Right ventricle myocardium inferior (tissue), 1 donor: ENCODE results near the gene HELZ. TPM values are rescaled to one million over a fixed set of nuclear protein-coding genes. Genes with fewer than 3 reads are reported as not detected.
"Not testable (repeated sequence)": the region's sequence is repeated elsewhere in the genome, so short reads cannot be mapped to it uniquely, and the experiment has no call there.

Source experiments
- ATAC-seq: fragments of 200-7000 bp; cut with Tn5 transposase; one replicate; pipeline ENCODE4 v1.9.1; 2020; ENCODE audit warnings: mild to moderate bottlenecking, moderate library complexity
- DNase-seq: peaks from one replicate; pipeline ENCODE4 v3.0.0; 2021; ENCODE audit errors: missing footprints
- intact Hi-C: fragments of 100-400 bp; cut with DNase I; formaldehyde crosslinking; loops from one replicate; pipeline ENCODE4 v1.11.0; 2022
- total RNA-seq: library from RNA; stranded (reverse); fragmentation: NEBNext Ultra II Directional; extraction: Animal tissue kit (Norgen Biotek cat#: 25700); gene quantifications from one replicate; pipeline ENCODE4 v1.2.1, GENCODE V29; 2021
- donor health status: DM: no; HTN: yes; CAD: no; lungs with severe emphysema.

Gene HELZ
- total RNA-seq, 1 donor from 2014 or later, result 31.4 TPM

DNA sequence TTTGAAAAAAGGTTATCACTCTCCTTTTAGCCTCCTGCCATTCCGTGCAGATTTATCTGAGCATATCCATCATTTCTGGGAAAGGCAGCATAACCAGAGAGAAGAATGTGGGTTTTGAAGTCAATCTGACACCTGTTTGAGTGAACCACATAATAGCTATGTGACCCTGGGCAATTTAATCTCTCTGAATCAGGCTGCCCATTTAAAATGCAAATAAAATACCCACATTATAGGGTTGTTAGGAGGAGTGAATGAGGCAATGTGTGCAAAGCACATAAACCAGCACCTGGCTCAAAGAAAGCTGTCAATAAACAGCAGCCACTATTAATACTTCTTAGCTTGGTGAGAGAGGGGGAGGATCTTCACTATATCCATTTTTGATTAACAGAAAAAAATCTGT lies 112.6 kb downstream of the HELZ start:
- no peak for ATAC-seq
- intact Hi-C loops, result no loop called here
- no peak for DNase-seq

DNA sequence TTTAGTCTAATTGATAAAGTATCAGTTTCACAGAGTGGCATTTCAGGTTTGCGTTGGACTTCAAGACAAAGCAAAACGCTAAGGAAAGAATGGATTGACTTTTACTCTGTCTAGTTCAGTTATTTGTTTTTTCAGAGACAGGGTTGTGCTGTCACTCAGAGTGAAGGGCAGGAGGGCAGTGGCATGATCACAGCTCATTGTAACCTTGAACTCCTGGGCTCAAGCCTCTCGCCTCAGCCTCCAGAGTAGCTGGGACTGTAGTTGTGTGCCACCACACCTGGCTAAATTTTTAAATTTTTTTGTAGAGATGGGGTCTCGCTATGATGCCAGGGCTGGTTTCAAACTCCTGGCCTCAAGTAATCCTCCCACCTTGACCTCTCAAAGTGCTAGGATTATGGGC lies 114.2 kb downstream of the HELZ start:
- no peak for ATAC-seq

GRCh38 chr17:67129283-67129682 lies 115.7 kb downstream of the HELZ start:
- ATAC-seq, result no peak
- intact Hi-C loops, result loop anchor here (10.0 kb wide), 1 partner anchor 56 kb away; no protein-coding TSS in a partner anchor

More for the DNA sequence above, 114.2 kb downstream of the HELZ start:
- DNase-seq, result no peak
- intact Hi-C loops, result no loop called here

GRCh38 chr17:67128700-67129099 lies 116.3 kb downstream of the HELZ start:
- no peak for ATAC-seq
- intact Hi-C loops, result loop anchor here (10.0 kb wide), 1 partner anchor 56 kb away; no protein-coding TSS in a partner anchor

More at GRCh38 chr17:67129283-67129682, 115.7 kb downstream of the HELZ start:
- DNase-seq, result no peak

DNA sequence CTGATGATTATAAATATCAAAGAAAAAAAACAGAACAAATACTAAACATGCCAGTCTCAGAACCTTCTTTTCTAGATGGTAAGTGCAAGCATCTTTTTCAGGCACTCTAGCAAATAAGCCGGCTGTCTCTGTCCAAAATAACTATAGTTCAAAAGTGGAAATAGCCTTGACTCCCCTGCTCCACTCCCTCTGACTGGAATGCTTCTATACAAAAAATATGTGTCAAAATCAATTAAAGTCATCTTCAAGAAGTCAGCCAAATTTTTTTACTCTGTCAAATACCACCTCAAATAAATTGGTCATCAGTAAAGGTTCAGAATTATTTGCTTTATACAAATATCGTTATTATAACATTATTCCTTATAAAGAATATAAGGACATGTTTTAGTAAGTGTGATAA lies 117.1 kb downstream of the HELZ start:
- DNase-seq (no peak), ATAC-seq (no peak)
- intact Hi-C loops, result loop anchor here (10.0 kb wide), 1 partner anchor 57 kb away; no protein-coding TSS in a partner anchor

More at GRCh38 chr17:67128700-67129099, 116.3 kb downstream of the HELZ start:
- DNase-seq, result no peak

DNA sequence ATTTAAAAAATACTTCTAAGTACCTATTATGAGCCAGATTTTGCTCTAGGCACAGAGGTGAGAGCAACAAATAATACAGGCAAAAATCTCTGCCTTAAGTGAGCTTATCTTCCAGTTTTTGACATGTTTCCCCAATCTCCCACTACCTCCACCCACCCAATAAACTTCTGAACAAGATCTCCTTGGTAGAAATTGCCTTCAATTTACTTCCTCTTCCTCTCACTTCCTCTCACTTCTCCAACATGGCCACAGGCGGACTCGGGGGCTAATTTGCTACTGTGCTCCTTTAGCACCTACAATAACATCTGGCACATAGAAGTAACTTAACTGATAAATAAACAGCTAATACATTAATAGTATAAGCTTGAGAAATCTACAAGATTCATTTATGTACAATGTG lies 118.0 kb downstream of the HELZ start:
- DNase-seq (no peak), ATAC-seq (no peak)
- intact Hi-C loops, result loop anchor here (10.0 kb wide), 1 partner anchor 58 kb away; no protein-coding TSS in a partner anchor

- intact Hi-C loops, result loop anchor here (10.0 kb wide), 1 partner anchor 58 kb away; no protein-coding TSS in a partner anchor
- not testable (repeated sequence) for DNase-seq, ATAC-seq
Measured at GRCh38 chr17:67126543-67126942, 118.5 kb downstream of the HELZ start.

DNA sequence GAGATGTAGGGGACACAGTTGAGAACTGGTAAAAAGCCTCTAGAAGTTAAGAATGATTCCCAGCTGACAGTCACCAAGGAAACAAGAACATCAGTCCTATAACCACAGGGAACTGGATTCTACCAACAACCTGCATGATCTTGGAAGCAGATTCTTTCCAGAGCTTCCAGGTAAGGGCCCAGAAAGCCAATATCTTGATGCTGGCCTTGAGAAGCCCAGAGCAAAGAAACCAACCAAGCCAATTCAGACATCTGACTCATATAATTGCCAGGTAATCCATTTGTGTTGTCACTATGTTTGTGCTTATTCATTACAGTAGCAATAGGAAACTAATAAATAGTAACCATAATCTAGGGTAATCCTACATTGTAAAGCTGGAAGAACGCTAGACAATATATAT lies 119.1 kb downstream of the HELZ start:
- DNase-seq (no peak), ATAC-seq (no peak)
- intact Hi-C loops, result loop anchor here (10.0 kb wide), 1 partner anchor 59 kb away; no protein-coding TSS in a partner anchor

GRCh38 chr17:67125417-67125816 lies 119.6 kb downstream of the HELZ start:
- no peak for ATAC-seq
- DNase-seq, result no peak
- intact Hi-C loops, result loop anchor here (10.0 kb wide), 1 partner anchor 59 kb away; no protein-coding TSS in a partner anchor

- intact Hi-C loops, result loop anchor here (10.0 kb wide), 1 partner anchor 60 kb away; no protein-coding TSS in a partner anchor
- ATAC-seq, result no peak
- DNase-seq, result no peak
Measured at GRCh38 chr17:67124450-67125148, 120.4 kb downstream of the HELZ start.

- DNase-seq (no peak), ATAC-seq (no peak)
- intact Hi-C loops, result loop anchor here (10.0 kb wide), 1 partner anchor 61 kb away; no protein-coding TSS in a partner anchor
Measured at GRCh38 chr17:67123699-67124098, 121.3 kb downstream of the HELZ start.

DNA sequence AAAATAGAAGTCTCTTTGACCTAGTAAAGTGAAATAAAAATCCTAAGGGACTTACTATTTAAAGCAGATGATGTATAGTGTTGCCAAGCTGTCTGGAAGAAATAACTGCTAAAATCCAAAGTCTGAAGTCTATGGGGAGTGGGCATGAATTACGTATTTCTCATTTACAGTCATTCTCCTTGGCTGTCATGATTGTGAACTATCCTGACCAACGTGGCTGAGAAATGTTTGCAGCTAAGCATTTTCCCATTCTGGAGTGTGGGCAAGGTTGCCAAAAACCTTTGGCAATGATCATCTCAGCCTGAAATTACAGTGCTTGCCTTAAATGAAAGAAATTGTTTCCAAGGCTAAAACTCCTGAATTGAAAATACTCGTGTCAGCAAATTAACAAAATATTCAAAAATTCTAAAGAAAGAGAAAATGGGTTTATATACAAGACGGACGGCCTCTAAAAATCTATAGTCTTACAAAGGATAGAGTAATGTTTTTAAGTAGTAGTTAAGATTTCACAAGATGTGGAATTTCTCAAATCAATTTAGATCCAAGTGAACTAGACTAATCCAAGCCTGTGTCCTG lies 123.6 kb downstream of the HELZ start:
- ATAC-seq (peak; percentile 60), DNase-seq (no peak)
- intact Hi-C loops, result loop anchor here (10.0 kb wide), 1 partner anchor 63 kb away; no protein-coding TSS in a partner anchor

DNA sequence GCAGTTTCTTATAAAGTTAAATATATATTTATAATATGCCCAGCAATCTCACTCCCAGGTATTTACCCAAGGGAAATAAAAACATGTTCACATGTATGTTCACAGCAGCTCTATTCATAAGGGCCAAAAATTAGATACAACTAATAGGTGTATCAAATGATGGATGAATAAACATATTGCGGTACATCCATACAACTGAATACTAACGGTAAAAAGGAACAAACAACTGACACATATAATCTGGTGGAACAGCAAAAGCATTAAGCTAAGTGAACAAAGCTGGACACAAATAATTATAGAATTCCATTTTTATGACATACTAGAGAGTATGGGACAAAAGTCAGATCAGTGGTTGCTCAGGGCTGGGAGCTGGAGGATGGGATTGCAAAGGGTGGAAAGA lies 125.9 kb downstream of the HELZ start:
- intact Hi-C loops, result no loop called here
- ATAC-seq, result no peak

GRCh38 chr17:67116045-67116575 lies 128.9 kb downstream of the HELZ start:
- ATAC-seq, result no peak
- intact Hi-C loops, result no loop called here
- no peak for DNase-seq

More for the DNA sequence above, 125.9 kb downstream of the HELZ start:
- DNase-seq, result no peak

GRCh38 chr17:67115401-67115800 lies 129.6 kb downstream of the HELZ start:
- DNase-seq (no peak), ATAC-seq (no peak)
- intact Hi-C loops, result no loop called here

GRCh38 chr17:67113486-67113885 lies 131.5 kb downstream of the HELZ start:
- DNase-seq (no peak), ATAC-seq (no peak)
- intact Hi-C loops, result no loop called here

DNA sequence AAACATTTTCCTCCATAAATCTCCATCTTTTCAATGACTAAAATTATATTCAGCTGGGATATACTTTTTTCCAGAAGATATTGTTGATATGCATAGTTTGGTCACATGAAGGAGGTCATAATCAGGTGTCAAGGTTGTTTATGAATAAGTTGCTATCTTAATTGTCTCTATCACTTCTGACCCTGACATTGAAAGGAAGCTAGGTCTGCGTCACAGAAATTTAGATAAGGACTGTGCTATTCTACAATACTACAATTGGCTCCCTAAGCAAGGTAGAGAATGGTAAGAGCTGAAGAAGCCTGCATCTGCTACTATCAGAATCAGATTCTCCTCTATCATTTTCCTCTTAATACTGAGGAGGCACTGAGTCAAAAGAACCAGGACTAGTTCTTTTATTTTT lies 133.2 kb downstream of the HELZ start:
- DNase-seq, result no peak
- no peak for ATAC-seq
- intact Hi-C loops, result no loop called here

GRCh38 chr17:67111327-67111726 lies 133.7 kb downstream of the HELZ start:
- ATAC-seq (no peak), DNase-seq (no peak)
- intact Hi-C loops, result no loop called here

DNA sequence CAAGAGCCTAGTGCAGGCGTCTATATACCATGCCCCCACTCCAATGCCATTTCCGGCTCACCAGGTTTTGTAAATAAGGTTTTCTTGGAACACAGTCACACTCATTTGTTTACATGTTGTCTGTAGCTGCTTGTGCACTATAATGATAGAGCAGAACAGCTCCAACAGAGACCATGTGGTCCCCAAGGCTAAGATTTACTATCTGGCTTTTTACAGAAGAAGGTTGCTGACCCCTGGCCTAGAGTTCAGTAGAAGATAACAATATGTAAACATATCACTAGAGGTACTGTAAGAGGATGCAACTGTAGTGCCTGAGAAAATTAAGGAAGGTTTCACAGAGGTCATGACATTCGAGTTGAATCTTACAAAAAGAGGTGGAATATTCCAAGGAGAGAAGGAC lies 134.4 kb downstream of the HELZ start:
- intact Hi-C loops, result no loop called here
- ATAC-seq (no peak), DNase-seq (no peak)

DNA sequence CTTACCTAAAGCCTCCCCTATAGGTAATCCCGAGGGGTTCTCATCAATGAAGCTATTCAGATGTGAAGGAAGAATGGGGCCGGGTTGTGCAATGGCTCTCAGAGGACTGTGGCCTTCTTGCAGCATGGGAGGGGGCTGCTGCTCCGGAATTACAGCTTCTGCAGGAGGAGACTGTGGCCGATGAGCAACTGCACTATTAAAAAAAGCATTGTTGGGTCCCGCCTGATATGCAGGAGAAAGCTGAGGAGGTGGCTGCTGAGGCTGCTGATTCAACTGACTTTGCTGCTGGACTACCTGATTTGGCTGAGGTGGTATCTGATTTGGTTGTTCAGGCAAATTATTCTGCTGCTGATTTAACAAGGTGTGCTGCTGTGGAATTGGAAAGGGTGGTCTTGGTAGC lies 135.9 kb downstream of the HELZ start:
- intact Hi-C loops, result no loop called here
- DNase-seq (no peak), ATAC-seq (no peak)
